Activated B cell treated with CpG ODN at 0.5 μM for 24 hours (primary cell): ENCODE measurements around the gene BFSP1. TPM values are rescaled to one million over a fixed set of nuclear protein-coding genes. Genes with fewer than 3 reads are reported as not detected.

Experiments
- ATAC-seq: fragments of 200-7000 bp; cut with Tn5 transposase; one replicate; pipeline ENCODE4 v1.10.0; 2021; ENCODE audit warnings: low read depth, mild to moderate bottlenecking, moderate library complexity
- CTCF ChIA-PET: fragments of 350-600 bp; sonication (Branson Sonifier 250); formaldehyde crosslinking; loops from one replicate; lab custom pipeline; 2021; ENCODE audit warnings: antibody characterized with exemption; lab: Charles Lee
- POLR2A ChIA-PET: fragments of 350-600 bp; sonication (Branson Sonifier 250); formaldehyde crosslinking; loops from one replicate; lab custom pipeline; 2021; ENCODE audit warnings: antibody characterized with exemption; lab: Charles Lee
- DNase-seq: peaks from one replicate; pipeline ENCODE4 v3.0.0; 2022
- H3K27ac Mint-ChIP-seq: one replicate; pipeline ENCODE4 v1.8.0; 2020; ENCODE audit warnings: mixed read lengths
- H3K27me3 Mint-ChIP-seq: one replicate; pipeline ENCODE4 v1.8.0; 2021; ENCODE audit warnings: mixed read lengths
- H3K36me3 Mint-ChIP-seq: one replicate; pipeline ENCODE4 v1.8.0; 2021; ENCODE audit warnings: low read depth, mixed read lengths
- H3K4me1 Mint-ChIP-seq: one replicate; pipeline ENCODE4 v1.8.0; 2021; ENCODE audit warnings: mixed read lengths
- H3K4me3 Mint-ChIP-seq: one replicate; pipeline ENCODE4 v1.8.0; 2020; ENCODE audit warnings: mild to moderate bottlenecking, mixed read lengths
- H3K9me3 Mint-ChIP-seq: one replicate; pipeline ENCODE4 v1.8.0; 2020; ENCODE audit warnings: mixed read lengths
- CTCF ChIP-seq: fragments of 200-600 bp; IDR thresholded peaks from one replicate; pipeline ENCODE4 v1.8.0; 2022; ENCODE audit warnings: antibody characterized with exemption, mild to moderate bottlenecking
- intact Hi-C: fragments of 100-400 bp; cut with micrococcal nuclease; formaldehyde crosslinking; loops from one replicate; pipeline ENCODE4 v1.15.1; 2024
- total RNA-seq: library from RNA; stranded (reverse); gene quantifications from 2 replicates; pipeline ENCODE4 v1.2.3, GENCODE V29; 2022

Gene BFSP1
- total RNA-seq, 1 donor from 2014 or later: not detected

- intact Hi-C loops: no loop called here
- POLR2A ChIA-PET: no interaction called here
- Mint-ChIP-seq H3K36me3 (no peaks in the 10 kb centered on the region), H3K4me3 (no peak overlapping the region), H3K27ac (no peak overlapping the region), H3K4me1 (no peaks in the 10 kb centered on the region), H3K9me3 (peaks cover 3% of the 10 kb centered on the region), H3K27me3 (peaks cover 16% of the 10 kb centered on the region)
- no peak for DNase-seq
- ATAC-seq: no peak
- no peak for TF ChIP-seq CTCF
- CTCF ChIA-PET: interaction anchor here (1.5 kb wide), 1 partner anchor 29 kb away, joined by 3 read pairs; no protein-coding TSS in a partner anchor
Measured at GRCh38 chr20:17460119-17460518, 71.1 kb downstream of the BFSP1 start.

GRCh38 chr20:17457588-17458190, 73.5 kb downstream of the BFSP1 start:
- intact Hi-C loops: no loop called here
- Mint-ChIP-seq H3K4me3 (no peak overlapping the region), H3K9me3 (peaks cover 3% of the 10 kb centered on the region), H3K27me3 (peaks cover 24% of the 10 kb centered on the region), H3K4me1 (no peaks in the 10 kb centered on the region), H3K27ac (no peak overlapping the region), H3K36me3 (no peaks in the 10 kb centered on the region)
- no peak for ATAC-seq
- no peak for DNase-seq
- ChIA-PET POLR2A (no interaction called here), CTCF (no interaction called here)
- no peak for TF ChIP-seq CTCF

GRCh38 chr20:17457079-17457478, 74.1 kb downstream of the BFSP1 start:
- Mint-ChIP-seq H3K4me1 (no peaks in the 10 kb centered on the region), H3K27ac (no peak overlapping the region), H3K4me3 (no peak overlapping the region), H3K9me3 (peaks cover 3% of the 10 kb centered on the region), H3K27me3 (peaks cover 21% of the 10 kb centered on the region), H3K36me3 (no peaks in the 10 kb centered on the region)
- CTCF ChIA-PET: no interaction called here
- intact Hi-C loops: no loop called here
- ATAC-seq (no peak), DNase-seq (no peak)
- POLR2A ChIA-PET: no interaction called here
- TF ChIP-seq CTCF: no peak

- POLR2A ChIA-PET: no interaction called here
- CTCF ChIA-PET: no interaction called here
- no peak for ATAC-seq
Measured at GRCh38 chr20:17456279-17456678, 74.9 kb downstream of the BFSP1 start.

GRCh38 chr20:17453592-17453991, 77.6 kb downstream of the BFSP1 start:
- ATAC-seq (no peak), DNase-seq (no peak)
- H3K27ac Mint-ChIP-seq: no peak overlapping the region
- no peaks in the 10 kb centered on the region for H3K4me1 Mint-ChIP-seq
- peaks cover 24% of the 10 kb centered on the region for H3K27me3 Mint-ChIP-seq
- H3K9me3 Mint-ChIP-seq: no peaks in the 10 kb centered on the region
- ChIA-PET CTCF (no interaction called here), POLR2A (no interaction called here)
- no peak for TF ChIP-seq CTCF
- H3K36me3 Mint-ChIP-seq: no peaks in the 10 kb centered on the region
- H3K4me3 Mint-ChIP-seq: no peak overlapping the region
- intact Hi-C loops: no loop called here

More at GRCh38 chr20:17456279-17456678, 74.9 kb downstream of the BFSP1 start:
- Mint-ChIP-seq H3K9me3 (peaks cover 3% of the 10 kb centered on the region), H3K27ac (no peak overlapping the region), H3K36me3 (no peaks in the 10 kb centered on the region), H3K4me3 (no peak overlapping the region), H3K27me3 (peaks cover 23% of the 10 kb centered on the region), H3K4me1 (no peaks in the 10 kb centered on the region)
- intact Hi-C loops: no loop called here
- TF ChIP-seq CTCF: no peak
- DNase-seq: no peak
